Amniotic stem cell (primary cell): ENCODE measurements around the gene OR11A1.
"Not testable (repeated sequence)": the region's sequence is repeated elsewhere in the genome, so short reads cannot be mapped to it uniquely, and the experiment has no call there.

Experiments
- DNase-seq: peaks from one replicate; lab custom pipeline; 2025; lab: John Stamatoyannopoulos, UW

OR11A1 gene

DNA sequence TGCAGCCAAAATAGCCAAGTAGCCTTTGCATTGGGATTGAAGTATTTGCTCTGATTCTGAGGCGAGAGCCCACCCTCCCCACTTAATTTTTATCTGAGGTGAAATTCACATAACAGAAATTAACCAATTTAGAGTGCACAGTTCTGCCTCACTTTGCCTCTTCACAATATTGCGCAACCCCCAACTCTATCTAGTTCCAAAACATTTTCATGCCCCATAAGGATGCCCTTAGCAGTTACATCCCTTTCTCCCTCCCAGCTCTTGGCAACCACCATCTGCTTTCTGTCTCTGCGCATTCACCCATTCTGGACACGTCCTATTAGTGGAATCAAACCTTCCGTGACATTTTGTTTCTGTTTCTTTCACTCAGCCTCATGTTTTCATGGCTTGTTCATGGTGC, 21.9 kb upstream of the OR11A1 start:
- no peak for DNase-seq

DNA sequence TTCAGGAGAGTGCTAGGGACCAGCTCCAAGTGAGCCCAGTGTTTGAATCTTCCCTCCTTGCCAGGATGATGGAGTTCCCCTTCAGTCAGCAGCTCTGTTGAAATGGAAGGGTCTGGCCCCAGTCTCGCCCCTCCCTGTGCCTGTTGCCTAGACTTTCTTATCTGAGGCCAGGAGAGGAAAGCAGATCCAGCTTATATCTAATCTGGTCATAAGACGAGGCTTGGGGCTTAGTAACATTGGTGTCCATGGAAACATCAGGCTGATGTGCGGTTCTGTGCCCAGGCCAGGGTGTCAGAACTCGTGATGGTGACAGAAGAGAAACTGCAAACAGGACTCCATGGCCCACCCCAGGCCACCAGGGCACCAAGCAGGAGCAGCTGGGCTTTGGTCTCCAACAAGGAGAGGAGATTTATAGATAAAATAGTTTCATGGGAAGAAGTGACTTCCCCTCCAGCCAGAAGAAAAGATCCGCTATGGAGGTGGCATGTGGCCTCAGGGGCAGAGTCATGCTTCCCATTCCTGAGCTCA, 21.1 kb upstream of the OR11A1 start:
- DNase-seq = no peak

DNA sequence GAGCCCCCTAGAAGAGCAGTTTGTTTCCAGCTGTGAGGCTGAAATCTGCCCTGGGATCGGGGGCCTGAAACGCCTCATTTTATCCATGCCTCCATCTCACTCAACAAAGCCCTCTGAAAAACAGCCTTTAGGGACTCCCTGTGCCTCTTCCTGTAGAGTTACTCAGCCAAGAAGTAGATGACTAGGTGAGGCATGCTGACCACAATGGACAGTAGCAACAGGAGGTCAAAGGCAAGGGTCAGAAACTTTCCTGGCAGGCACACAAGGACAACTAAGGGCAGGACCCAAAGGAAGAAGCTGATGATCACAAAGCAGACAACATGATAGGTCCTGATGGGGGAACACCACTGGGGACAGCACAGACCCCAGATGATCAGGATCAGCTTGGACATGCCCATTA, 18.1 kb upstream of the OR11A1 start:
- DNase-seq = no peak

DNA sequence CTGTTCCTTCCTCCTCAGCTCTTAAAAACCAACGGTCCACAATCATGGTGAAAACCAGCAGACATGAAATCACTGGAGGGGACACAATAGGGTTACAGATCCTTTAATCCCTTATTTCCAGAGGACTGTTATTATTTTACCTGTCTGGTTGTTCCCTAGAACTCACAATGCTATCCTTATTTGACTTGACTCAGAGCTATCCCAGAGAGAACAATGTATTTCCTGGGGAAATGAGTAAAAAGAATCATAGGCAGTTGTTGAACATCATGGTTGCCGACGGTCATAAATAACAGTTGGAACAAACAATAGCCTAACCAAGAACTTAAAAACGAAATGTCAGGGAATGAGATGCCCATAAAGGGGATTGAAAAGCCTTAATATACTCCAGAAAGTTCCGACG, 9.4 kb upstream of the OR11A1 start:
- no peak for DNase-seq

DNA sequence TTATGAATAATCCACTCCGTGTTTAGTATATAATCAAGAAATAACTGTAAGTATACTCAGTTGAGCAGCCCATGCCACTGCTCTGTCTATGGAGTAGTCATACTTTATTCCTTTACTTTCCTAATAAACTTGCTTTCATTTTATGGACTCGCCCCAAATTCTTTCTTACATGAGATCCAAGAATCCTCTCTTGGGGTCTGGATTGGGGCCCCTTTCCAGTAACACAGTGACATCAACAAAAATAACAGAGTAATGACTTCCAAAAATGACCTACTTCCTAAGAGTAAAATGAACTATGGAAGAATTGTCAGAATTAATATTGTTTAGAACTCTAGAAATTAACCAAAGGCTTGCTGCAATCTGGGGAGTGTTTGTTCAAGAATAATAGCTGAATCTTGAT, 8.9 kb upstream of the OR11A1 start:
- DNase-seq = no peak

DNA sequence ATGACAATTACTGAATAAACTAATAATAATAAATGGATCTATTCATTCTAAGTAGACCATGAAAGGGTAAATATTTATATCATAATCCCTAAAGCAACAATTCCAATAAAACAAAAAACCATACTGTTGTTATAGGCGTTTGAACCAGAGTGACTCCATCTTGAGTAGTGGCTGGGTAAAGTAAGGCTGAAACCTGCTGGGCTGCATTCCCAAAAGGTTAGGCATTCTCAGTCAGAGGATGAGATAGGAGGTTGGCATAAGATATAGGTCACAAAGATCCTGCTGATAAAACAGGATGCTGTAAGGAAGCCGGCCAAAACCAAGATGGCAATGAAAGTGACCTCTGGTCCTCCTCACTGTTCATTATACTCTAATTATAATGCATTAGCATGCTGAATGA, 8.4 kb upstream of the OR11A1 start:
- DNase-seq = no peak

DNA sequence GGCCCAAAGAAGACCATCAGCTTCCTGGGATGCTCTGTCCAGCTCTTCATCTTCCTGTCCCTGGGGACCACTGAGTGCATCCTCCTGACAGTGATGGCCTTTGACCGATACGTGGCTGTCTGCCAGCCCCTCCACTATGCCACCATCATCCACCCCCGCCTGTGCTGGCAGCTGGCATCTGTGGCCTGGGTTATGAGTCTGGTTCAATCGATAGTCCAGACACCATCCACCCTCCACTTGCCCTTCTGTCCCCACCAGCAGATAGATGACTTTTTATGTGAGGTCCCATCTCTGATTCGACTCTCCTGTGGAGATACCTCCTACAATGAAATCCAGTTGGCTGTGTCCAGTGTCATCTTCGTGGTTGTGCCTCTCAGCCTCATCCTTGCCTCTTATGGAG, 5.2 kb upstream of the OR11A1 start:
- no peak for DNase-seq

DNA sequence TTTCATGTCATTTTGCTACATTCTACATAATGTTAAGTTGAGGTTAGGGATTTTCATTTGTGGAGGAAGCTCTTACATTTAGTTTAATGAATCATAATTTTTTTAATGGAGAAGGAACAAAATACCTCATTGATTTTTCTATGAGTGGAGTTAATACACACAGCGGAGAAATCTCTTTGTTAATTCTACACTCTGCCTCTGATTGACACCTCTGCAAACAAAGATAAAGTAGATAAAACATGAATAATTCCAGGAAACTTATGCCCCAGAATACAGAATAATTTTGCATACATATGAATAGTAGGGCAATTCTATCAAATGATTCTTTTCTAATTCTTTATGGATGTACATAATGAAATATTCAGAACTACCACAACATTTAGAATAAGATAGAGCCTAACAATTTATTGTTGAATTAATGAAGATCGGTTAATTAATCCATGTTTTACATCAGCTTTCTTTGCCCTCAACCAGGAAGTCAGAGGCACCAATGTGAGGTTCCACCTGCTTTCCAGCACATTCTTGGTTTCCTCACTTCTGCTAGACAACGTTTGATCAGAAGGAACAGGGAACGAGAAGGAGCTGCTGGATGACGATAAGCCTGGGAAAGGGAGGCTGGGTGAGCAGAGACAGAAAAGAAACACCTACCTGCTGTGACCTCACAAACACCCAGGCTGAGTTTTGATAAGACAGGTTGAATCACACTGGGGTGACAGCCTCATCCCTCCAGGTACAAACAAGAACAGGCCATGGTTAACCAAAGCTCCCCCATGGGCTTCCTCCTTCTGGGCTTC, 4.3 kb upstream of the OR11A1 start:
- no peak for DNase-seq

DNA sequence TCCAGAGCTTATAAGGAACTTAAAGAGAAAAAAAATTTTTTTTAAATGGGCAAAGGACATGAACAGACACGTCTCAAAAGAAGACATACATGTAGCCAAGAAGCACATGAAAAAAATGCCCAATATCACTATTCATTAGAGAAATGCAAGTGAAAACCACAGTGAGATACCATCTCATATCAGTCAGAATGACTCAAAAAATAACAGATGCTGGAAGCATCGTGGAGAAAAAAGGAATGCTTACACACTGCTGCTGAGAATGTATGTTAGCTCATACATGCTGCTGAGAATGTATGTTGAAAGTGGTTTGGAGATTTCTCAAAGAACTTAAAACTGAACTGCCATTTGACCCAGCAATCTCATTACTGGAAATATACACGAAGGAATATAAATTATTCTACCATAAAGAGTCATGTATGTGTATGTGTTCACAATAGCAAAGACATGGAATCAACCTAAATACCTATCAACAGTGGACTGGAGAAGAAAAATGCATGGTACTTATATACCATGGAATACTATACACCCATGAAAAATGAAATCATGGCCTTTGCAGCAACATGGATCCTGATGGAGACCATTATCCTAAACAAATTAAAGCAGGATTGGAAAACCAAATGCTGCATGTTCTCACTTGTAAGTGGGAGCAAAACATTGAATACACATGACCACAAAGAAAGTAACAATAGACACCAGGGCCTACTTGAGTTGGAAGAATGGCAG, 5.2 kb downstream of the OR11A1 start:
- DNase-seq = no peak

DNA sequence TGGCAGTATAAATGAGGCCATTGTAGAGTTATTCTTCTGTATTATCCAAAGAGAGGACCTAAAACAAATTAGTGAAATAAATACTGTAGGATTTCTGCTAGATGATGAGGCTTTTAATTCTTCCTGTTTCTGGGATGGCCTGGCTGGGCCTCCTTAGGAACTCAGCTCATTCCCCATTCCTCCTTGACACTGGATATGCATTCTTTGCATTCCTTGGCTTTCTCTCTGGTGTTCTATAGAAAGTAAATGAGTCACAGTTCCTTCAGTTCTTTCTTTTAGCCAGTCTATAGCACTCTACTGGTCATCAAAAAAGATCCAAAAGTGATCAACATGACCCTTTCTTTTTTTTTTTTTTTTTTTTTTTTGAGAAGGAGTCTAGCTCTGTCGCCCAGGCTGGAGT, 9.2 kb downstream of the OR11A1 start:
- no peak for DNase-seq

DNA sequence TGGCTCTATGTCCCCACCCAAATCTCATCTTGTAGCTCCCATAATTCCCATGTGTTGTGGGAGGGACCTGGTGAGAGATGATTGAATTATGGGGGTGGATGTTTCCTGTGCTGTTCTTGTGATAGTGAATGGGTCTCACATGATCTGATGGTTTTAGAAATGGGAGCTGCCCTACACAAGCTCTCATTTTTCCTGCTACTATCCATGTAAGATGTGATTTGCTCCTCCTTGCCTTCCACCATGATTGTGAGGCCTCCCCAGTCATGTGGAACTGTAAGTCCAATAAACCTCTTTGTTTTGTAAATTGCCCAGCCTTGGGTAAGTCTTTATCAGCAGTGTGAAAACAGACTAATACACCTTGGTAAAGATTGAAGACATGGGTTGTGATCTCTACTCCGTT, 12.8 kb downstream of the OR11A1 start:
- DNase-seq = not testable (repeated sequence)

DNA sequence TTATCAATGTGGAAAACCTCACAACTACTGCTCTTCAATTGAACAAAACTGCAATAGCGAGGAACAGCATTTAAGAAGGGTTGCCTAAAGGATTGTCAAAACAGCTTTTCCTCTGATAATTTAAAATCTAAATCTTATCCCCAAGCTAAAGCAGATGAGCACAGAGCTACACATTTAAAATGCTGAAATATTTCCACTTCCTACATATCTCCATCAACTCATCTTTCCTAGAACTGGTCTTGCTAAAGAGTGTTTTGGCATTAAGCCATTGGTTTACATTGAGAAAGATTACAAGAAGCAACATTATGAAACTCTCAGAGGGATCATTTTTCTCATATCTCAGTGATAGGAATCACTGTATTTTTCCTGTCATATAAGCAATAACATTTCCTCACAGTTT, 14.2 kb downstream of the OR11A1 start:
- no peak for DNase-seq

DNA sequence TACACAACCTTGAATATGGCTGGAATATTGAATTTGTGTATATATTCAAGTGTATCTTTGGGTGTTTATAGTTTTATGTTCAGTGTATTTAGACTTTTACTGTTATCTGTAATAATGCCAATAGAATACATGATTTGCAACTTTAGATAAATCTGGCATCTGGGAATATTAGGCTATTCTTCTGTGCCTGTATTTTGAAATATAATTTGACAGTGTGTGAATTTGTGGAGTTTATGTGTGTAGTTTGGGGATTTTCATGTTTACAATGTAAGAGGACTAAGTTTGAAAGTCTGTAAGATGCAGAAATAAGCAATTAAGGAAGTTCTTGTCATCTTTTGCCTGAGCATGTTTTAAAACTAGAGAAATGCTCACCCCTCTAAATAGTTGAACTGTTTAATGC, 17.9 kb downstream of the OR11A1 start, which contains the start of gene OR10C1:
OR10C1 (plus strand) TSS at position 301 of the 400 bp plus-strand sequence. CDS start 710 bp downstream, outside the sequence.
- no peak for DNase-seq

DNA sequence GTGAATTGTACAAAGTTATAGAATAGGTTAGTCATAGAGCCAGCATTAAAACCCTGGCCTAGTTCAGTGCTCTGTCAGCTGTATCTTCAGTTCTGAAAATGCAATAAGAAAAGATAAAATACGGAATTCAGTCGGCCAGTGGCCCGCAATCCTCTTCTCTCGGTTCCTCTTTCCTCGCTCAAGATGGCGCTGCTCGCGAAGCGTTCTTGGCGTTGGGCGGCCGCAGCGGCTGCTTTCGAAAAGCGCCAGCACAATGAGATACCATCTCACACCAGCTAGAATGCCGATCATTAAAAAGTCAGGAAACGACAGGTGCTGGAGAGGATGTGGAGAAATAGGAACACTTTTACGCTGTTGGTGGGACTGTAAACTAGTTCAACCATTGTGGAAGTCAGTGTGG, 20.1 kb downstream of the OR11A1 start:
- not testable (repeated sequence) for DNase-seq

DNA sequence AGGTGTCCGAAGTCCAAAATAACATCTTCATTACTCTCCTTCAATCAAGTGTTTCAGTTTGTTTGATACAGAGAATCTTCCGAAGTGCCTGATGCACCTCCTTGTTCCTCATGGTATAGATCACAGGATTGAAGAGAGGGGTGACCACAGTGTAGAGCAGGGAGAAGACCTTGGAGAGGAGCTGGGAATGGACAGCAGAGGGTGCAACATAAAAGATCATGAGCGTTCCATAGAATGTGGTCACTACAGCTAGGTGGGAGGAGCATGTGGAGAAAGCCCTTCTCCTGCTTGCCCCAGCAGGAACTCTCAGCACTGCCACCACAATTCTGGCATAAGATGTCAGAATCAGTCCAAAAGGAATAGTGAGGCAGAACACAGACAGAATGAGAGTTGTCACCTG, 30.2 kb downstream of the OR11A1 start:
- no peak for DNase-seq

DNA sequence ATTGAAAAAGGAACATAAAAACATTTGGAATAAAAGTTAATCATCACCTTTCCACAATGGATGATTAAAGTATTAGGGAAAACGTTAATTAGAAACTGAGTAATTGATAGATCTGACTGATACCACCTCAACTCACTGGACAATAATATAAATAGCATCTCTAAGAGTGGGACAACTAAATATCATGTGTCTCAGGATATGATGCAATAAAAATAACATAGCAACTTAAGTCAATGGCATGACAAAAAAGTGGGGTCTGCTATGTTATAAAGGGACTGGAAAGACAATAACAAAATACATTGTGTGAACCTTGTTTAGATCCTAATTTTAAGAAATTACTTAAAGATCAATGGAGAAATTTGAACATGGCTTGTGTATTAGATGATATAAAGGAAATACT, 31.8 kb downstream of the OR11A1 start:
- no peak for DNase-seq

DNA sequence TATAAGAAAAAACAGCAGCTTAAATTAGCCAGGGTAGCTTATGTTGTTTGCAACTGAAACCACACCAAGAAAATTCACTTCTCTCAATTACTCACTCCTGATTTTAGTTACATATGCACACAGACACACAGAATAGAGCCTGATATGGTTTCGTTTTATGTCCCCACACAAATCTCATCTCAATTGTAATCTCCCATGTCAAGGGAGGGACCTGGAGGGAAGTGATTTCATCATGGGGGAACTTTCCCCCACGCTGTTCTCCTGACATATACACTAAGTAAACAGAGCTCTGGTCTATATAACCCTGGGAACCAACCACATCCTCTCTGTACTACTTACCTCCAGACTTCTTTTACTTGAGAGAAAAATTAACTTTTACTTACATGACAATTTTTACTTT, 32.3 kb downstream of the OR11A1 start:
- DNase-seq = no peak

DNA sequence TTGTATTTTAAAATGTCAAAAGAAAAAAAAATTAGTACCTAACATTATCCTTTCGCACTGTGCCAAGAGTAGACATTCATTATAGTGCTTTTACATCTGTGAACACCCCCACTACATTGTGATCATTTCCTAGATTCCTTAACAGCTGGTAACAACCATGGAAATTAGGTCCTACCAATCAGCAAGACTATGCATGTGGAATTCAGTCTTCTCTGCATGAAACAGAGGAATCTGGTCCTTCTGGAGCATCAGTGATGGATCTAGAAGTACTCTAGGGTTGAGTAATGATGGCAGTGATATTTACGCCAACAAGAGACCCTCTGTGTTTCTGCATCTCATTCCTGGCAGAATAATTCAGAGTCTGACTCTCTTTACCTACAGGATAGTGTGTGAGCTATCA, 32.7 kb downstream of the OR11A1 start:
- DNase-seq = no peak

DNA sequence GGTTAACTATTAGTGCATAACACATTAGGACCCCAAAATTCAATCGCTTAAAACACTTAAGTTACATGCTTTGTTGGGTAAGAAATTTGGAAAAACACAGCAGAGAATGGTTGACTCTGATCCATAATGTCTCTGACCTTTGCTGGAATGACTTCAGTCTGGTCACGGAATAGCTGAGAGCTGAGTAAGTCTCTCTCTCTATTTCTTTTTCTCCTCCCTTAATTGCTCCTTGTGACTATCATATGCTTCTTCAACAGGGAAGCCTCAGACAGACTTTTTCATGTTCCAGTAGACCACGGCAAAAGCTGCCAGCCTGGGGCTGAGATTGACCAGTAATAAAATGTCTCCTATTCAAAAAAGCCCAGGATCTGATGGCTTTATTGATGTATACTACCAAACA, 37.4 kb downstream of the OR11A1 start:
- no peak for DNase-seq

DNA sequence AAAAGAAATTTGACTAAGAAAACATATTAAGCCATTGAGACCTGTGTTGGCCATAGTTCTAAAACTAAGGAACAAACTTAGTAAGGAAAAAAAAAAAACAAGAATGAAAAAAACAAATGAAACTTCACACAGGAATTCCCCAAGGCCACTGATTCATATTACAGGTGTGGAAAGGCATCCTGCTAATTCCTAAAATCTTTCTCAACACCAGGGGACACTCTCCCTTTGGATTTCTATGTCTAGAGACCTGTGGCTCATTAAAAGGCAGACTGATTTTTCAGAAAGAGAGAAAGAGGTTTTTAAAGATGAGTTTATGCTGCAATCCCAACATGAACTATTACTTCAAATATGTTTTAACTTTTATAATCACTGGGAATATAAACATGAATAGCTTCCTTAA, 42.3 kb downstream of the OR11A1 start, which contains the start of gene OR12D1:
OR12D1 (plus strand) TSS at position 341 of the 400 bp plus-strand sequence.
- DNase-seq = no peak

DNA sequence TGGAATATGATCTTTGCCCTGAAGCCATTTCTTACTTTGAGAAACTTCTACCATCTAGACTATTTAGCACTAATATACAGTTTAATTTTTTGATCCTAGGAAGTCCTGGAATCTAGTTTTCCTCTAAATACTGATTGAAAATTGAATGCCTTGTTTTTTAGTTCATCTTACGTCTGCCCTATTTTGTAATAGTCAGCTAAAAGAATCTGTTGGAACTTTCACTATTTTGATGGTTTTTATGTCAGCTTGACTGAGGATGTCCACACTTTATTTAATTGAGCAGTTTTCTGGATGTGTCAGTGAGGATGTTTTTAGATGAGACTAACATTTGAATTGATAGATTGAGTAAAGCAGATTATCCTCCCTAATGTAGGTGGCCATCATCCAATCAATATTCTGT, 53.1 kb downstream of the OR11A1 start:
- no peak for DNase-seq

DNA sequence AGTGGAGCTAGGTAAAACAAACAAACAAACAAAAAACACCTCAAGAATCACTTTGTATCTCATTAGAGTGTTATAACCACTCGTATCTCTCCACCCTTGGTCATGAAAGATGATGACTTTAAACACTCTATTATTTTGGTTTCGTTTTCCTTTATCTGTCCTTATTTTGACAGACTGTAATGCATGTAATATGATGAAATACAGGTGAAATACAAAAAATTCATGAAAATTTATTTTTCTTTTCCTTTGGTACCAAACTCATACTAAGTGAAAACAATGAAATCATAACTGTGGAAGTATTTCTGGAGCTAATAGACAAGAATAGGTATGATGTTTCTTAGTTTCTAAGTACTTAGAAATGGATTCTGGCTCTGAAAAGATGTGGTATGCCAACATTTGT, 57.3 kb downstream of the OR11A1 start:
- no peak for DNase-seq

DNA sequence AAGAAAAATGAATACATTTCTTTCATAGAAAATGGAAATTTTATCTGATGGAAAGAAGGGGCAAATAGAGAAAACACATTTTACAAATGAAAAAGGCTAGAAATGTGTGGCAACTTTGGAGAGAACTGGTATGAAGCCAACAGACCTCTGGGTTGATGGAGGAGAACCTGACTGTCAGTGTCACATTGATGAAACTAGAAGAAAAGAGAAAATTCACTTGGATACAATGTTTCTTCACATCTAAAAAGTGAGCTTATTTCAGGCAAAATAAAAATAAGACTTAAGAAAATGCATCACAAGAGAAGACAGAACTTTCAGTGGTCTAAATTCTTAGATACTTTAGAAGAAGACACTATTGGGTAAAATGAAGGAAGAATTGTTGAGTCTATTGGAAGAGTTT, 61.5 kb downstream of the OR11A1 start, which contains the start of gene OR12D2:
OR12D2 (plus strand) TSS at position 301 of the 400 bp plus-strand sequence. CDS start 1,069 bp downstream, outside the sequence.
- no peak for DNase-seq
